Measurements from ENCODE around the gene SLC35G3. TPM values are rescaled to one million over a fixed set of nuclear protein-coding genes. Genes with fewer than 3 reads are reported as not detected.

SLC35G3 gene
- total and polyA plus RNA-seq, 2 of the 8 experiments (the other 6 are each of a cell fraction or from before 2014, with no cell fraction given): not detected

GRCh38 chr17:35235917-35236316 lies 41.7 kb upstream of the SLC35G3 start:
- 56% methylated on average over 2 of the region's 2 CpGs; no CpG with 5 or more reads in 1 of the 2 experiments for WGBS, 2 experiments (ENCODE audit: extremely low coverage in 1 of 2, insufficient coverage in 1 of 2, insufficient read length in 1 of 2, insufficient replicate concordance in 2 of 2, low coverage in 1 of 2, low lambda C conversion rate in 2 of 2, missing lambda C conversion rate in 1 of 2)
- H3K56ac ChIP-seq (replicated peaks; ENCODE audit: insufficient read length, low read depth, low read length): no peak overlapping the region
- H3K4me2 ChIP-seq (ENCODE audit: insufficient read depth in 1 of 2, low read depth in 2 of 2, low read length in 2 of 2): no peak overlapping the region
- CTCF ChIA-PET (ENCODE audit: partially characterized antibody): no interaction called here
- no peak overlapping the region for H2BK5ac ChIP-seq (ENCODE audit: low read depth, low read length)
- H3K4ac ChIP-seq (replicated peaks; ENCODE audit: insufficient read length, low read depth, low read length): no peak overlapping the region
- FAIRE-seq (no peak), DNase-seq (ENCODE audit: low read depth in 1 of 2, low spot score in 2 of 2) (no peak)
- no peak overlapping the region for H3K27ac ChIP-seq (ENCODE audit: low read depth, low read length)
- H3K4me3 ChIP-seq (ENCODE audit: extremely low read depth in 1 of 4, insufficient read depth in 2 of 4, low read depth in 3 of 4, low read length in 4 of 4): no peak overlapping the region
- no peaks in the 10 kb centered on the region for H3K36me3 ChIP-seq (ENCODE audit: control insufficient read depth in 2 of 4, insufficient read depth in 4 of 4, low read length in 3 of 4)
- H2AK5ac ChIP-seq (ENCODE audit: low read depth, low read length): no peak overlapping the region
- H3K9me3 ChIP-seq (ENCODE audit: insufficient read depth in 2 of 2, low read depth in 1 of 2, low read length in 1 of 2): no peaks in the 10 kb centered on the region
- no peak overlapping the region for H2BK120ac ChIP-seq (replicated peaks; ENCODE audit: low read depth, low read length)
- POLR2A ChIA-PET (ENCODE audit: partially characterized antibody): no interaction called here
- no peaks in the 10 kb centered on the region for H3K4me1 ChIP-seq (replicated peaks in 1 of 4; ENCODE audit: control insufficient read depth in 3 of 4, insufficient read depth in 4 of 4, low read length in 3 of 4)
- no peak overlapping the region for H4K91ac ChIP-seq (replicated peaks; ENCODE audit: insufficient read length, low read length)
- no peaks in the 10 kb centered on the region for H3K23me2 ChIP-seq (ENCODE audit: low read depth, low read length)
- no peak overlapping the region for H3K14ac ChIP-seq (ENCODE audit: insufficient read length)
- no peak overlapping the region for H3K9ac ChIP-seq (replicated peaks in 1 of 4; ENCODE audit: extremely low read depth in 1 of 4, low read depth in 3 of 4, low read length in 3 of 4)
- no peaks in the 10 kb centered on the region for H3K79me2 ChIP-seq (ENCODE audit: control insufficient read depth in 1 of 2, insufficient read depth in 2 of 2, low read length in 2 of 2)
- H4K8ac ChIP-seq (ENCODE audit: extremely low read depth, insufficient read depth, low read length): no peak overlapping the region
- H3K79me1 ChIP-seq (ENCODE audit: low read depth, low read length): no peaks in the 10 kb centered on the region
- H2BK20ac ChIP-seq (ENCODE audit: low read length): no peak overlapping the region
- no peak overlapping the region for H4K5ac ChIP-seq (ENCODE audit: insufficient read length, low read depth, low read length)
- no peak overlapping the region for H2BK15ac ChIP-seq (ENCODE audit: low read length)
- no peak overlapping the region for H2BK12ac ChIP-seq (ENCODE audit: low read depth, low read length)
- no peak overlapping the region for H3K18ac ChIP-seq (ENCODE audit: extremely low read depth, low read length)
- H2AFZ ChIP-seq (ENCODE audit: low read length): no peak overlapping the region
- no peaks in the 10 kb centered on the region; a peak in 1 of 7 replicates for H3K27me3 ChIP-seq (replicated peaks in 1 of 4; ENCODE audit: control insufficient read depth in 3 of 4, extremely low read depth in 1 of 4, insufficient read depth in 3 of 4, low read length in 3 of 4)
- H4K20me1 ChIP-seq (replicated peaks in 1 of 2; ENCODE audit: control insufficient read depth in 1 of 2, insufficient read depth in 2 of 2, low read length in 2 of 2): no peaks in the 10 kb centered on the region
- H3K23ac ChIP-seq (ENCODE audit: insufficient read length): no peak overlapping the region
- TF ChIP-seq NRF1 (IDR thresholded peaks at IDR 0.05; ENCODE audit: low read depth, low read length) (no peak), KDM4A (IDR thresholded peaks at IDR 0.05; ENCODE audit: low read depth, low read length, severe bottlenecking) (no peak), HDAC2 (IDR thresholded peaks at IDR 0.05; ENCODE audit: borderline replicate concordance in 1 of 2, low read depth in 2 of 2, low read length in 2 of 2) (no peak), CTCF (IDR thresholded peaks at IDR 0.05; ENCODE audit: control extremely low read depth in 1 of 3, insufficient read depth in 1 of 3, low read depth in 1 of 3, low read length in 3 of 3) (no peak), SP4 (IDR thresholded peaks at IDR 0.05; ENCODE audit: low read length) (no peak), SIX5 (IDR thresholded peaks at IDR 0.05; ENCODE audit: low read depth, low read length) (no peak), RAD21 (IDR thresholded peaks at IDR 0.05 in 1 of 2, conservative IDR thresholded peaks at IDR 0.05 in 1 of 2; ENCODE audit: low read depth in 2 of 2, low read length in 2 of 2) (no peak)
